Heart left ventricle (tissue), 16 donors: ENCODE measurements around the gene PLCG2. TPM values are rescaled to one million over a fixed set of nuclear protein-coding genes. Genes with fewer than 3 reads are reported as not detected.

Experiments used
- ATAC-seq, 4 donors: fragments of 200-7000 bp; cut with Tn5 transposase; one replicate each; pipeline ENCODE4 v1.9.1; 2020 to 2022; ENCODE audit warnings: moderate library complexity in 4 of 4, mild to moderate bottlenecking in 3 of 4, moderate number of reproducible peaks in 1 of 4
- DNase-seq, 5 donors: peaks; one replicate each; pipeline ENCODE4 v3.0.0-alpha.2; 2020
- H3K27ac ChIP-seq, 12 donors: fragments of 200-600 bp; sonication (generic) in 4 of 12; one replicate each; pipeline versions ENCODE4 v1.5.0 to v1.8.0; 2016 to 2022; ENCODE audit warnings: mild to moderate bottlenecking in 2 of 12
- H3K27me3 ChIP-seq, 9 donors: fragments of 200-600 bp; sonication (generic) in 2 of 9; one replicate each; pipeline versions ENCODE4 v1.5.1 to v1.8.0; 2016 to 2022; ENCODE audit warnings: mild to moderate bottlenecking in 3 of 9
- H3K36me3 ChIP-seq, 9 donors: fragments of 200-600 bp; sonication (generic) in 2 of 9; one replicate each; pipeline versions ENCODE4 v1.5.0 to v1.8.0; 2018 to 2022; ENCODE audit warnings: mild to moderate bottlenecking in 2 of 9
- H3K4me1 ChIP-seq, 12 donors: fragments of 200-600 bp; sonication (generic) in 4 of 12; one replicate each; pipeline versions ENCODE4 v1.5.0 to v1.8.0; 2016 to 2022; ENCODE audit warnings: mild to moderate bottlenecking in 3 of 12
- H3K4me3 ChIP-seq, 12 donors: fragments of 200-600 bp; sonication (generic) in 4 of 12; one replicate each; pipeline versions ENCODE4 v1.5.0 to v1.8.0; 2017 to 2022; ENCODE audit warnings: mild to moderate bottlenecking in 9 of 12, moderate library complexity in 4 of 12
- H3K9me3 ChIP-seq, 12 donors: fragments of 200-600 bp; sonication (generic) in 4 of 12; one replicate each; pipeline versions ENCODE4 v1.5.0 to v1.8.0; 2016 to 2022; ENCODE audit warnings: mild to moderate bottlenecking in 1 of 12
- POLR2A ChIP-seq, 2 donors: fragments of 450-650 bp; IDR thresholded peaks; one replicate each; pipeline ENCODE4 v1.6.1; 2017; ENCODE audit warnings: antibody characterized with exemption in 2 of 2, mild to moderate bottlenecking in 2 of 2, moderate library complexity in 2 of 2
- WGBS, 4 donors: extraction: QIAGEN DNeasy Blood & Tissue Kit in 2 of 4; methylation state at CpG; one replicate each; pipeline versions ENCODE4 v1.1.5 to v1.1.7; 2013 to 2018; 5-methylcytosine and 5-hydroxymethylcytosine counted together
- intact Hi-C, 10 donors: fragments of 100-400 bp; cut with DNase I; formaldehyde crosslinking; loops; one replicate each; pipeline versions ENCODE4 v1.11.1 to v1.14.2; 2022
- polyA plus RNA-seq, 2 donors: library from polyadenylated mRNA; stranded (reverse); fragments of 200-250 nt; gene quantifications; one replicate each; pipeline ENCODE4 v1.2.3, GENCODE V29; 2013
- total RNA-seq, 9 donors: library from RNA; depleted of rRNA in 2 of 9; stranded (reverse); fragments of >200 nt in 2 of 9; fragmentation: NEBNext Ultra II Directional in 3 of 9; extraction: Animal tissue kit (Norgen Biotek cat#: 25700) in 3 of 9; gene quantifications; one replicate each; pipeline versions ENCODE4 v1.1.0 to v1.2.4, GENCODE V29; 2016 to 2023
- TF ChIP-seq, protein P1 (sequence below), 12 donors: fragments of 200-600 bp; sonication (generic) in 4 of 12; IDR thresholded peaks; one replicate each; pipeline versions ENCODE4 v1.5.0 to v1.8.0; 2018 to 2022; ENCODE audit warnings: antibody characterized with exemption in 12 of 12, mild to moderate bottlenecking in 5 of 12
- donor health status: ischemic (EF 13 %, LVEDD 7.1; RV severe dilation, severe dysfunction).
- donor health status: healthy with polysubstance abuse.
- donor health status: DM: no; HTN: yes; CAD: no.
- donor health status: DM: no; HTN: no; CAD: no.
- donor health status: ischemic (EF 25% LVEDD 6.9; RV normal size, moderate dysfunction).
- donor health status: ischemic (EF 25% LVEDD 5.7; RV mildly dilated, moderate dysfunction).
- donor health status: healthy.
- donor health status: DM: yes; HTN: yes; CAD: no.
- donor health status: ischemic (EF 35%, LVEDD 5.7; RV mildly dilated, moderate dysfunction).
- donor health status: nonischemic (EF 11% LVEDD 7.7; RV severe dilation, severe dysfunction).
- donor health status: DM: yes; HTN: yes; CAD: no.
- donor health status: PGD.
- donor health status: ischemic (EF 29% LVEDD 5.4; RV normal size, mild dysfunction).
- donor health status: nonischemic (EF 23%, LVEDD 6.1; RV moderate dilation, normal function).

Gene PLCG2
- total and polyA plus RNA-seq, 11 donors: 2.0 to 35.4 (median 4.7) TPM

DNA sequence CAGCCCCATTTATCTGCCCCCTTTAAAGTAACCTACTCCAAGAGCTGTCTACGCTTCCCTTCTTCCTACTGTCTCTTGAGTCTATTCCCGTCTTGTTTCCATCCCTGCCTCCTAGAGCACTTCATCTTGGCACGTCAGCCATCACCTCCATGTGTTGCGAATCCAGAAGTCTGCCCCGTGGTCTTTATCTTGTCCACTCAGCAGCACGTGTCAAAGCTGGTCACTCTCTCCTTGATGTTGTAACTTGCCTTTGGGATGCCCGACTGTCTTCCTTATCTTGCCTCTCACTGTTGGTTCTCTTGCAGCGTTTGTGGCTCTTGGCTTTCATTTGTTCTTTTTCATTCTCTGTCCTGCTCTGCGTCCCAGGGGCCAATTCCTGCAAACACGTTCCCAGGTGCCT is 99.4 kb downstream of the PLCG2 start:
- Histone ChIP-seq H3K27ac (no peak overlapping the region), H3K4me3 (no peak overlapping the region), H3K4me1 (peaks cover 0 to 9% (median 0%) of the 10 kb centered on the region in 12 donors), H3K36me3 (peaks cover 0 to 9% (median 0%) of the 10 kb centered on the region in 9 donors), H3K9me3 (no peaks in the 10 kb centered on the region), H3K27me3 (peaks cover 0 to 10% (median 0%) of the 10 kb centered on the region in 9 donors)
- TF ChIP-seq POLR2A (IDR thresholded peaks at IDR 0.05): no peak
- TF ChIP-seq, protein P1, sequence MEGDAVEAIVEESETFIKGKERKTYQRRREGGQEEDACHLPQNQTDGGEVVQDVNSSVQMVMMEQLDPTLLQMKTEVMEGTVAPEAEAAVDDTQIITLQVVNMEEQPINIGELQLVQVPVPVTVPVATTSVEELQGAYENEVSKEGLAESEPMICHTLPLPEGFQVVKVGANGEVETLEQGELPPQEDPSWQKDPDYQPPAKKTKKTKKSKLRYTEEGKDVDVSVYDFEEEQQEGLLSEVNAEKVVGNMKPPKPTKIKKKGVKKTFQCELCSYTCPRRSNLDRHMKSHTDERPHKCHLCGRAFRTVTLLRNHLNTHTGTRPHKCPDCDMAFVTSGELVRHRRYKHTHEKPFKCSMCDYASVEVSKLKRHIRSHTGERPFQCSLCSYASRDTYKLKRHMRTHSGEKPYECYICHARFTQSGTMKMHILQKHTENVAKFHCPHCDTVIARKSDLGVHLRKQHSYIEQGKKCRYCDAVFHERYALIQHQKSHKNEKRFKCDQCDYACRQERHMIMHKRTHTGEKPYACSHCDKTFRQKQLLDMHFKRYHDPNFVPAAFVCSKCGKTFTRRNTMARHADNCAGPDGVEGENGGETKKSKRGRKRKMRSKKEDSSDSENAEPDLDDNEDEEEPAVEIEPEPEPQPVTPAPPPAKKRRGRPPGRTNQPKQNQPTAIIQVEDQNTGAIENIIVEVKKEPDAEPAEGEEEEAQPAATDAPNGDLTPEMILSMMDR (IDR thresholded peaks at IDR 0.05): no peak
- 38 to 58% (median 54%) methylated on average over 10 of the region's 10 CpGs for WGBS, 4 donors
- intact Hi-C loops: loop anchor here in 4 of 10 donors (10.0 kb wide), 3 partner anchors 104 to 514 kb away; partner anchors contain the start of gene PLCG2 (in 1 of the 4)
- ATAC-seq (no peak), DNase-seq (no peak)

DNA sequence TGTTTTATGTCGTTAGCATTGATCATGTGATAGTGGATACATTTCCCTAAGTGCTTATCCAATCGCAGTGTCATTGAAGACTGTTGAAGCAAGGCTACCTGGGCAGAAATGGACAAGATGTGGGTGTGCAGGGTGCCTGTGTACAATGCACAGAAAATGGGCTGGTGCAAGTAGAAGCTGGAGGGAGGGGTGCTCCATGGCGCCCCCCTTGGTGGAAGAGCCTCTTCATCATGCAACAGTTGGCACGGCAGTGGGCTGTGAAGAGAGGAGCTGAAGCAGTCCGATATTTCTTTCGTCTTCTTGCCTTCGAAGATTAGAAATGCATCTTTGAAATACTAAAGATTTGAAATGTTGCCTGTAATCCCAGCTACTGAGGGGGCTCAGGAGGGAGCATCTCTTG is 100.5 kb downstream of the PLCG2 start:
- DNase-seq (no peak), ATAC-seq (no peak)
- Histone ChIP-seq H3K36me3 (peaks cover 0 to 11% (median 0%) of the 10 kb centered on the region in 9 donors), H3K9me3 (no peaks in the 10 kb centered on the region), H3K27me3 (peaks cover 0 to 10% (median 0%) of the 10 kb centered on the region in 9 donors), H3K4me1 (no peaks in the 10 kb centered on the region), H3K27ac (no peak overlapping the region), H3K4me3 (no peak overlapping the region)
- intact Hi-C loops: loop anchor here in 4 of 10 donors (10.0 kb wide), 3 partner anchors 105 to 515 kb away; partner anchors contain the start of gene PLCG2 (in 1 of the 4)
- 68 to 82% (median 71%) methylated on average over 7 of the region's 7 CpGs for WGBS, 4 donors
- no peak for TF ChIP-seq POLR2A (IDR thresholded peaks at IDR 0.05)
- TF ChIP-seq, protein P1 (IDR thresholded peaks at IDR 0.05): peak in 3 of 12 donors; percentile 24 to 29 (median 27)

DNA sequence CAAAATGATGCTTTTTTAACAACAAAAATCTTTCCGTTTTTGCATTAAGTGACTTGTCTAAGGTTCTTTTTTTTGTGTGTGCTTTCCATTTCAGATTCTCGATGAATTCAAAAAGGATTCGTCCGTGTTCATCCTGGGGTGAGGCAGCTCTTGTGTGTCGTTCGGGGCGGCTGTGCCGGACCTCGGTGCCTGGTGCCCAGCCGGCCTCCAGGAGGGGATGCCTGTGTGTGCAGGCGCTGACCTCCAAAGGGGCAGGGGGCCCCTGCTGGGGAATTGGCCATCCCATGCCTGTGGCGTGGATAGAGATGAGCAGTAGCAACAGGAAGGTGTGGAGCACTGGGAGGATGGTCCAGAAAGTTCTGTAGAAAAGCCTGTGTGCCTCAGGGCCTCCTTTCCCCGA is 101.7 kb downstream of the PLCG2 start:
- H3K4me1 ChIP-seq: no peaks in the 10 kb centered on the region
- intact Hi-C loops: no loop called here
- DNase-seq (no peak), ATAC-seq (no peak)
- no peak for TF ChIP-seq POLR2A (IDR thresholded peaks at IDR 0.05)
- TF ChIP-seq, protein P1 (IDR thresholded peaks at IDR 0.05): no peak
- 86 to 91% (median 87%) methylated on average over 13 of the region's 13 CpGs for WGBS, 4 donors
- H3K9me3 ChIP-seq: no peaks in the 10 kb centered on the region
- no peak overlapping the region for H3K4me3 ChIP-seq
- peaks cover 0 to 10% (median 0%) of the 10 kb centered on the region in 9 donors for H3K27me3 ChIP-seq
- H3K27ac ChIP-seq: no peak overlapping the region
- H3K36me3 ChIP-seq: peaks cover 0 to 11% (median 0%) of the 10 kb centered on the region in 9 donors

DNA sequence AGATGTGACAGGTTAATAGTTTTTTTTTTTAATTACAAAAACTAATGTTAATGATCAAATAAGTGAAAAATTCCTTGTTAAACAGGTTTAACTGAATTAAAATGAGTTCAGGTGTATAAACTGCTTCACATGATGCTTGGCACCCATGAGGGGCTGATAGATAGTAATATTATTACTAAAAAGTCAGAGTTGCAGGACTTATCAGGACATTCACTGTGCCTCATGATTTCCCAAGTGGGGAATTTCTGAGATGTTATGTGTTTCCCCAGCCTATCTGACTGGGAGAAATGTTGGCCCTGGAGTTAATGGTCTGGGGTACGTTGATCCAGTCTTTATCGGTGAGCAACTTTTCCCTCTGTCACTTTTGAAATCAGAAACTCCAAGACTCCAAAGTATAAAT is 102.1 kb downstream of the PLCG2 start:
- intact Hi-C loops: no loop called here
- ATAC-seq (no peak), DNase-seq (no peak)
- Histone ChIP-seq H3K27me3 (peaks cover 0 to 10% (median 0%) of the 10 kb centered on the region in 9 donors), H3K4me3 (no peak overlapping the region), H3K4me1 (no peaks in the 10 kb centered on the region), H3K27ac (no peak overlapping the region), H3K9me3 (no peaks in the 10 kb centered on the region), H3K36me3 (peaks cover 0 to 11% (median 0%) of the 10 kb centered on the region in 9 donors)
- 91 to 96% (median 94%) methylated on average over 2 of the region's 2 CpGs for WGBS, 4 donors
- no peak for TF ChIP-seq POLR2A (IDR thresholded peaks at IDR 0.05)
- TF ChIP-seq, protein P1 (IDR thresholded peaks at IDR 0.05): no peak
